ENCODE results near the gene NAT9.

Gene NAT9

DNA sequence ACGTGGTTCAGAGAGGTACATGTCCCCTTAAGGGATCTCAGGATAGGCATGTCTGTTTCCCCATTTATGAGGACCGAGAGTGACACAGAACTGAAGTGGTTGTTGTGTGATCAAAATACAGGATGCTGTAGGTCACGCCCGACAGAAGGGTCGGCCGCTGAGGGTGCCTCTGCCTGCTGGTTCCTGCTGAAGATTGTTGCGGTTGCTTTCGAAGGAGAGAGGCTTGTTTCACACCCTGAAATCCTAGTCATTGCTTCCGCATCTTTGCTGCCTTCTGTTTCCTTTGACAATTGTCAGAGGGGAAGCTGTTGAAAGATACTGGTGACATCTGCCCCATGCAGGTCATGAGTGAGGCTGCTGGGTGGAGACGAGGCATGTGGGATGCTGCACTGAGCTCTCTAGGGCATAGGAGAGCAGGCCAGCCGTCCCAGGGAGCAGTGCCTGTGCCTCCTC, 3.8 kb upstream of the NAT9 start:
- peak in 1 of 2 donors; percentile 32 for DNase-seq (ENCODE audit: low read depth in 2 of 2)

DNA sequence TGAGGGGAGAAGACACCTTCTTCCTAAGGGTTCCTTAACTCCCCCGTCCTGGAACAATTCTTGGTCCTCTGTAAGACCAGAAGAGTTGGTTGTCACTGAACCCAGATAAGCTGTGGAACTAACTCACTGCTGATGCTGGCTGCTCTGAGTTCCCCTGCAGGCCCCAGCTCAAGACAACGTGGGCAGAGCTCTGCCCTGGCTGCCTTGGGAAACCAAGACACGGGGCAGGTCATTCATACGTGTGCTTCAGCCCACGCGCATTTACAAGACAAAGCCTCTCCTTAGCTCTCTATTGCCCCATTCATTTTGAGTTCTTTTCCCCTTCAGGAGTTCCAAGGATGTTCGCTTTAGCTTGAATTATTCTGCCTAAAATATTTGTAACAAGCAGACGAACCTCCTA, 3.4 kb upstream of the NAT9 start:
- no peak for DNase-seq (ENCODE audit: low read depth in 2 of 2)

DNA sequence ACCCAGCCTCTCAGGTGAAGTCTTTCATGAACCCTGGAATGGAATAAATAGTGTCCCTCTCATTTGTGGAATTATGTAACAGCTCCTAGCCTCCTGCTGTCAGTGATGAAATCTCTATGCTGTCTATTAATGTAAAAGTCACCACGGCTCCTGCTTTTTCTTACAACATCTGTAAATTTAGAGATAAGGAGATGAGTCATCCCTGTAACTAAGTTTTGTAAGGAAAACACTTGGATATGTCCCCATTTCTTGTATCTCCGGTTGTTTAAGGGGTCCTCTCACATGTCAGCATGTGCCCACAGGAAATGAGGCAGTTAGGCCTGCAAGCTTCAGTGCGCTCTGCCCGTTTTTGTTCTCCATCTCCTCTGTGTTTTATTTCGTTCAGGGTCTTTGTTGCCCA, 2.8 kb upstream of the NAT9 start:
- no peak for DNase-seq (ENCODE audit: low read depth in 2 of 2)

- DNase-seq (ENCODE audit: low read depth in 2 of 2), result no peak
Observed at GRCh38 chr17:74777901-74778515, 1.9 kb upstream of the NAT9 start.

DNA sequence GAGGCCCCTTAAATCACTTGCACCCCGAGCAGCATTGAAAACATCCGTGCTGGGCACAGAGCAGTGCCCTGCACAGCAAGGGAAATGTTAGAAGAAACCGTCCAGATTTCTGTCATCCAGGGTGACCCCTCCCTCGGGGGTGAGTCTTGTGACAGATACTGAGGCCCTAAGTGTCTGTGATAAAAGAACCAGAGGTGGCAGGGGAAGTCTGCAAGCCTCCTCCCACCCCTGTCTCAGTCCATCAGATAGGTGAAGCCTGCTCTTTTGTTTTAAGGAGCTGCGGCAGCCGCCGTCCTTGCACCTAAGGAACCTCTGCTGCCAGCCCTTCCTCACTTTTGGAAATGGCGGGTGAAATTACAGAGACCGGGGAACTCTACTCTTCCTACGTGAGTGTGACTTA, 845 bp upstream of the NAT9 start:
- no peak for DNase-seq (ENCODE audit: low read depth in 2 of 2)

- no peak for DNase-seq (ENCODE audit: low read depth in 2 of 2)
Observed at GRCh38 chr17:74775409-74776043, 619 bp downstream of the NAT9 start.

GRCh38 chr17:74773871-74774286, 2.3 kb downstream of the NAT9 start:
- no peak for DNase-seq (ENCODE audit: low read depth in 2 of 2)

GRCh38 chr17:74773414-74773813, 2.7 kb downstream of the NAT9 start:
- no peak for DNase-seq (ENCODE audit: low read depth in 2 of 2)

DNA sequence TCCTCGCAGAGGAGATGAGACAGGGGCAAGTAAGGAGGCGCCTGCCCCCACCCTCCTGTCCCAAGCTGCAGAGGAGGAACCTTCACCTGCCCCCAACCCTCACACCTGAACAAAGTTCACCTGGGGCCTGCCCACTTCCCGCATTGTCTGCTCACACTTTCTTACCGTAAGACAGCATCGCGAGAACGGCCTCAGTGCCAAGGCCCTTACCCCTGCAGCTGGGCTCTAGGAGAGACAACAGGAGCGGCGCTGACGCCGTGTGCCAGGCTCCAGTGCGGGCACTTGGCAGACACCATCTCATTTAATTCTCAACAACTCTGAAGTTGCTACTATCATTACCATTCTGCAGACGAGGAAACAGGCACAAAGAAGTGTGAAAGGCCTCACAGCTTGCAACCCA, 4.1 kb downstream of the NAT9 start:
- no peak for DNase-seq (ENCODE audit: low read depth in 2 of 2)

DNA sequence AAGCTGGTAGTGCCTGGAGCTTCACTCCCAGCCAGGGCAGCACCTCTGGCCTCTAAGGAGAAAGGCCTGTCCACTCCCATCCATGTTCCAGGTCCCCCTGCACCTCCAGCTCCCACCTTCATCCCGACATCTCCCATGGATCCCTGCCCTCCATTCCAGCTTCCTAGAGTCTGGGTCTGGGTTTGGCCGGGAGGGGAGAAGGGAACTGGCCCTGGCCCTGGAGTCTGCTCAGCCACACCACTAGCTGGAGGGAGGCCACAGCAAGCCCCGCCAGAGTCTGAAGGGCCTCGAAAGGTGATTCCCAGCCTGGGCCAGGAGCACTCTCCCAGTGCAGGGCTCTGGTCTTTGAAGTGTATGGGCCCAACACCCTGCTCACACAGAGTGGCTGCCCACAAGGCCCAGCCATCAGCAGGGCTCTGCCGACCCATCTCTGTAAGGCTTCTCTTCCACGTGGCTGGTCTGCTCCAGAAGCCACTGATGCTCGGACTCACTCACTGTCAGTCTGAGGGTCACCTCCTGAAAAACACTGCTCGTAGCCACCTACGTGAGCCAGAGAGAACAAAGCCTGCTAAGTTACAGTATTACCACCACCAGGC, 4.7 kb downstream of the NAT9 start:
- DNase-seq (ENCODE audit: low read depth in 2 of 2), result no peak

DNA sequence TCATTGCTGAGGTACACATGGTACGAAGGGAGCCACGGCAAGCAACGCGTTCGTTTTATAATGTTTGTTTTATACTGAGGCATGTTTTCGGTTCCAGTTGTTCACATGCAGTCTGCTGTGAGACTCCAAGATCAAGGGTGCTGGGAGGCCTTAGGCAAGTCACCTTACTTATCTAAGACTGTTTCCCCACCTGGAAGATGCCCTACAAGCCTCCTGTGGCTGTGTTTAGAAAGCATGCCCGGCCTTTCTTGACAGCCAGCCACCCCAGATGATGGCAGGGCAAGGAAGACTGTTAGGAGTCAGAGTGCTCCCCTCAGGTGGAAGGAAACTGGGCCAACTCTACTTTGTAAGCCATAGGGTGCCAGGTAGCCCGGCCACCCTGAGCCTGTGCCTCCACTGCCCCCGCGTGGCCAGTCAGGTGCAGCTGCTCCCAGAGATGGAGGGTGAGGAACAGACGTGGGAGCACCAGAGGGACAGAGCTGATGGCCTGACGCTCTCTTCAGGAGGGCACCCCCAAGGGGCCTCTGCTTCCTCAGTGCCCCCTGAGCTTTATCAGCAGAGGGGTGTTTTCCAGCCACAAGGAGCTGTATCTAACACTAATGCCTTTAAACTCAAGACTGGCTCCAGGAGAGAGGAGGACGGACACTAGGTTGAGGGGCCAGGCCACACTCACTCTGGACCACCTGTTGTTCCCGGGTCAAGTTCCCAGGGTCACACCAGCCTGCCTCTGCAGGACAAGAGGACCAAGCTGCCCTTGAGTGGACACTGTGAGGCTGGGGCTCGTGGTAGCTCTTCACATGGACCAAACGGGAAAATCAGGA, 5.4 kb downstream of the NAT9 start:
- DNase-seq (ENCODE audit: low read depth in 2 of 2), result peak in 1 of 2 donors; percentile 61

GRCh38 chr17:74769856-74770497, 6.2 kb downstream of the NAT9 start:
- no peak for DNase-seq (ENCODE audit: low read depth in 2 of 2)

GRCh38 chr17:74769266-74769855, 6.8 kb downstream of the NAT9 start:
- no peak for DNase-seq (ENCODE audit: low read depth in 2 of 2)

GRCh38 chr17:74768763-74769114, 7.4 kb downstream of the NAT9 start:
- no peak for DNase-seq (ENCODE audit: low read depth in 2 of 2)

DNA sequence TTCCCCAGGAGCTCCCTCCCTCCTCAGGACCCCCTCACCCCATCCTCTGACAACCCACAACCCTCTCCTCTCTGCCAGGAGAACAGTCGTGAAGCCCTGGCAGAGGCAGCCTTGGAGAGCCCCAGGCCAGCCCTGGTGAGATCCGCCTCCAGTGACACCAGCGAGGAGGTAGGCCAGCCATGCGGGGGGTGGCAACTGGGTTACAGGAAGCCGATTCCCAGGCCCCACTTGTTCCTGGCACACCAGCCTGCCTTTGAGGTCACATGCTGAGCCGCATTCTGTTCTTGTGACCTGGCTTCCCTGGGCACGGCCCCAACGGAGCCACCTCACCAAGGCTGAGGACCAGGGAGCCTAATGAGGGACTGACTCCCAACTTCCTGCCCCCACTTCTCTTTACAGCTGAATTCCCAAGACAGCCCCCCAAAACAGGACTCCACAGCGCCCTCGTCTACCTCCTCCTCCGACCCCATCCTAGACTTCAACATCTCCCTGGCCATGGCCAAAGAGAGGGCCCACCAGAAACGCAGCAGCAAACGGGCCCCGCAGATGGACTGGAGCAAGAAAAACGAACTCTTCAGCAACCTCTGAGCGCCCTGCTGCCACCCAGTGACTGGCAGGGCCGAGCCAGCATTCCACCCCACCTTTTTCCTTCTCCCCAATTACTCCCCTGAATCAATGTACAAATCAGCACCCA, 7.9 kb downstream of the NAT9 start:
- no peak for DNase-seq (ENCODE audit: low read depth in 2 of 2)

DNA sequence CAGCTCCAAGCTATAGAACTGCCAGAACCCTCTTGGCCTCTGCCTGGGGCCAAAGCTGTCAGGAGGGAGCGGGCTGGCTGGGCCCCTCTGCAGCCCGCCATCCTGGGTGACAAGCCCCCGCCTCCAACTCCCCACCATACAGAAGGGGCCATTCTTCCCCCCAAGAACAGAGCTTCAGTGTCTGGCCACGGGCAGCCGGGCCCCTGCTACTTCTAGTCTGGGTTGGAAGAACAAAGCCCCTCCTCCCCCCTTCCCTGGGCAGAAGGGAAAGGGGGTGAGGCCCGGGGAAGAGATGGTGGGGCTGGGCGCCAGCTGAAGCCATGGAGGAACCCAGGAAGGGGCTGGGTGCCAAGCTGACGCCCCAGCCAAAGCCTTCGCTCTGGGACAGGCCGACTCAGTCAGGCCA, 9.0 kb downstream of the NAT9 start:
- DNase-seq (ENCODE audit: low read depth in 2 of 2), result no peak

DNA sequence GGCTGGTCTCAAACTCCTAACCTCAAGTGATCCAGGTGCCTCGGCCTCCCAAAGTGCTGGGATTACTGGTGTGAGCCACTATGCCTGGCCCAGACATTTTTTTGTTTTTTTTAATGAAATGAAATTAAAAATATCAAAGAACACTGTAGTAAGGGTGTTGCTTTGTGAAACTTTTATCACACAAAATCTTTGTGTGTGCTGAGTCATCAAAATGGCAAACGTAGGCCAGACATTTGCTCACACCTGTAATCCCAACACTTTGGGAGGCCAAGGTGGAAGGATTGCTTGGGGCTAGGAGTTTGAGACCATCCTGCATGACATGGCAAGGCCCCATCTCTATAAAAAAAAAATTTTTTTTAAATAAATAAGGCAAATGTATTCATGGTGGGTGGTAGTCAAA, 9.7 kb downstream of the NAT9 start:
- DNase-seq (ENCODE audit: low read depth in 2 of 2), result no peak

DNA sequence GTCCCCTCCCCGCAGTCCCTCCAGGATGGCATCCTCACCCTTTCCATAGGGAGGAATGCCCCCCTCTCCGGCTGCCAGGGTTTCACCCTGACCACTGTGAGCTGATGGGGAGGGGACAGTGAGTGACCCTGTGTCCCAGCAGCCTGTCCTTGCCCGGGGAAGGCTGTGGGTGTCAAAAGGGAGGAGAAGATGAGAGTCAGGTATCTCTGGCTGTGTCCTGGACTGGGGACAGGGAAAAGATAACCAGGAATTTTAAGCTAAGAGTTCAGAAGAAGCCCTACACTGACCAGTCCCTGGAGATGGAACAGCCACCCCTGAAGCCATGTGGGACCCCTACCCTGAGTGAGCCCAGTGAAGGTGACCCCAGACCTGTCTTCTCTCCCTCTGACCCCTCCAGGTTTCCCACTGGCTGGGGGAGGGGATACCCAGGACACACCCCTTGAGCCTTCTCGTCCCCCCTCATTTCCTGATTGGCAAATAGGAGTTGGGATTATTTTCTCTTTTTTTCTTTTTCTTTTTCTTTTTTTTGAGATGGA, 11.3 kb downstream of the NAT9 start:
- DNase-seq (ENCODE audit: low read depth in 2 of 2), result no peak

GRCh38 chr17:74763565-74764387, 12.4 kb downstream of the NAT9 start:
- no peak for DNase-seq (ENCODE audit: low read depth in 2 of 2)

DNA sequence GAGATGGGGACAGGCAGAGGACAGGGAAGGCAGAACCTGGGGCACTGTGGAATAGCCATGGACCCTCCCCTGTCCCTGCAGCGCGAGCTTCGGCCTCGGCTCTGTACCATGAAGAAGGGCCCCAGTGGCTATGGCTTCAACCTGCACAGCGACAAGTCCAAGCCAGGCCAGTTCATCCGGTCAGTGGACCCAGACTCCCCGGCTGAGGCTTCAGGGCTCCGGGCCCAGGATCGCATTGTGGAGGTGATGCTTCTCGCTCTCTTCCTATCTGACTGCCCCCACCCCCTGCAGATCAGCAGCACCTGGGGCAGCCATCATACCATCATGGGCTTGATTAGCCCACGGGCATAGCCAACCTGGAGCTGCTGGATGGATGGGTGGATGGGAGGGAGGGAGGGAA, 14.2 kb downstream of the NAT9 start:
- DNase-seq (ENCODE audit: low read depth in 2 of 2), result no peak
